HFF-Myc (cell line): ENCODE data around the gene UMAD1.

Source experiments
- DNase-seq: peaks from one replicate; pipeline ENCODE4 v3.0.0-alpha.2; 2011; ENCODE audit warnings: low read depth; ENCODE audit errors: extremely low read depth
- H3K4me3 ChIP-seq: replicated peaks from 2 replicates; pipeline ENCODE4 v1.5.1; 2011; ENCODE audit warnings: low read depth, mild to moderate bottlenecking, control low read depth, low read length
- CTCF ChIP-seq: IDR thresholded peaks from 2 replicates; pipeline ENCODE4 v1.5.1; 2012; ENCODE audit warnings: mild to moderate bottlenecking, low read depth, low read length, control low read depth; ENCODE audit errors: missing control alignments

UMAD1 gene

GRCh38 chr7:7773334-7774309, 133.1 kb downstream of the UMAD1 start:
- no peak for TF ChIP-seq CTCF
- no peak overlapping the region for H3K4me3 ChIP-seq
- no peak for DNase-seq

GRCh38 chr7:7779888-7780287, 139.3 kb downstream of the UMAD1 start:
- DNase-seq = no peak
- TF ChIP-seq CTCF = no peak
- H3K4me3 ChIP-seq = no peak overlapping the region

GRCh38 chr7:7783001-7783400, 142.4 kb downstream of the UMAD1 start:
- DNase-seq = no peak
- TF ChIP-seq CTCF = no peak
- no peak overlapping the region for H3K4me3 ChIP-seq

GRCh38 chr7:7785344-7785973, 144.9 kb downstream of the UMAD1 start:
- H3K4me3 ChIP-seq = no peak overlapping the region
- DNase-seq = no peak
- no peak for TF ChIP-seq CTCF

- no peak for TF ChIP-seq CTCF
- no peak for DNase-seq
- H3K4me3 ChIP-seq = no peak overlapping the region
These were observed 146.0 kb downstream of the UMAD1 start for GRCh38 chr7:7786595-7786994.

GRCh38 chr7:7789551-7789988, 149.0 kb downstream of the UMAD1 start:
- H3K4me3 ChIP-seq = no peak overlapping the region
- DNase-seq = no peak
- no peak for TF ChIP-seq CTCF
